Uterus (tissue), 4 donors: Measurements from ENCODE around the gene SPTSSA. TPM values are rescaled to one million over a fixed set of nuclear protein-coding genes. Genes with fewer than 3 reads are reported as not detected.
"Not testable (repeated sequence)": the region's sequence is repeated elsewhere in the genome, so short reads cannot be mapped to it uniquely, and the experiment has no call there.

Source experiments
- DNase-seq, 2 donors: peaks; one replicate each; pipeline ENCODE4 v3.0.0-alpha.2; 2019 to 2020
- H3K27ac ChIP-seq, 2 donors: fragments of 200-600 bp; sonication (generic); 1 replicate in 1 of 2; 2 replicates in 1 of 2; pipeline ENCODE4 v1.5.1; 2016 to 2018
- H3K27me3 ChIP-seq, 2 donors: fragments of 200-600 bp; sonication (generic); one replicate each; pipeline ENCODE4 v1.5.1; 2018 to 2019; ENCODE audit warnings: control low read depth in 1 of 2
- H3K36me3 ChIP-seq, 2 donors: fragments of 200-600 bp; sonication (generic); one replicate each; pipeline ENCODE4 v1.5.1; 2019; ENCODE audit warnings: control low read depth in 1 of 2
- H3K4me1 ChIP-seq, 2 donors: fragments of 200-600 bp; sonication (generic); one replicate each; pipeline ENCODE4 v1.5.1; 2018 to 2019; ENCODE audit warnings: control low read depth in 1 of 2
- H3K4me3 ChIP-seq, 2 donors: fragments of 200-600 bp; sonication (generic); 1 replicate in 1 of 2; 2 replicates in 1 of 2; pipeline ENCODE4 v1.5.1; 2018 to 2019; ENCODE audit warnings: mild to moderate bottlenecking in 1 of 2
- H3K9me3 ChIP-seq, 2 donors: fragments of 200-600 bp; sonication (generic); one replicate each; pipeline ENCODE4 v1.5.1; 2019; ENCODE audit warnings: control low read depth in 1 of 2
- CTCF ChIP-seq, 4 experiments: fragments of 200-600 bp in 2 of 4; fragments of 450-650 bp in 2 of 4; sonication (generic) in 2 of 4; IDR thresholded peaks; one replicate each; pipeline ENCODE4 v1.5.1; 2016 to 2019; ENCODE audit warnings: antibody characterized with exemption in 4 of 4, mild to moderate bottlenecking in 2 of 4, moderate library complexity in 1 of 4
- POLR2A ChIP-seq, 2 donors: fragments of 450-650 bp; IDR thresholded peaks; one replicate each; pipeline ENCODE4 v1.6.1; 2016; ENCODE audit warnings: antibody characterized with exemption in 2 of 2, mild to moderate bottlenecking in 1 of 2, moderate library complexity in 1 of 2
- intact Hi-C: fragments of 100-400 bp; cut with DNase I; formaldehyde crosslinking; loops from one replicate; pipeline ENCODE4 v1.15.1; 2023; ENCODE audit warnings: low total_unique reads
- total RNA-seq, 4 donors: library from RNA; depleted of rRNA in 3 of 4; stranded (reverse); fragments of >200 nt in 3 of 4; gene quantifications; one replicate each; pipeline versions ENCODE4 v1.1.0 to v1.2.4, GENCODE V29; 2014 to 2023
- donor health status: DM: yes; HTN: yes; CAD: no.

The SPTSSA gene
- total RNA-seq, 4 donors from 2014 or later, result 6.9 to 34.1 (median 28.4) TPM

DNA sequence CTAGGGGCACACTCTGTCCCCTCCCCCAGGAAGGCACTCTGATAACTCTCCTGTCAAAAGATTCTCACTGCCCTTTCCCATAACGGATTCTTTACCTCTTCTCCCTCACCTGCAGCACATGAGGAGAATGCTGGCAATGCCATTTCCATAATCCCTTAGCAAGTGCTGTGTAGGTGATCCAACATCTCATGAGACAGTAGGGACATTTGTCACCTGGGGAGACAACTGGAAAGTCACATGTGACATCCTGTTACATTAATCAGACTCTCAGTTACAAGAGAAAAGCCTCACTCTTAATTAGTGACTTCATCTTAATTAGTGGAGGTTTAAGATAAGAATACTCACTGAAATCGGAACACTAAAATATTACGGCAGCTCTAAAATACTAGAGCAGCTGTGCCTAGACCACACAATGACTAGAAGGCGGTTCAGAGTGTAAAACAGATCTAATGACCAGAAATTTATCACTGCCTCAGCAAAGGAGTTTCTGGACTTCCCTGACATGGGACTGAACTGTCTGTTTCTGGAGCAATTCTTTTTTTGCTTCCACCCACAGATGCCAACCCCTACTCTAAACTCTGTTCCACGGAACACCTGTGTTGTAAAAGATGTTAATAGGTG is 75.1 kb downstream of the SPTSSA start:
- no peak for DNase-seq
- H3K27me3 ChIP-seq, result no peaks in the 10 kb centered on the region
- no peak overlapping the region for H3K27ac ChIP-seq
- no peaks in the 10 kb centered on the region for H3K9me3 ChIP-seq
- H3K4me1 ChIP-seq, result no peaks in the 10 kb centered on the region
- TF ChIP-seq POLR2A (IDR thresholded peaks at IDR 0.05), result no peak
- no peak for TF ChIP-seq CTCF (IDR thresholded peaks at IDR 0.05)
- H3K4me3 ChIP-seq, result no peak overlapping the region
- H3K36me3 ChIP-seq, result no peaks in the 10 kb centered on the region
- intact Hi-C loops, result no loop called here

DNA sequence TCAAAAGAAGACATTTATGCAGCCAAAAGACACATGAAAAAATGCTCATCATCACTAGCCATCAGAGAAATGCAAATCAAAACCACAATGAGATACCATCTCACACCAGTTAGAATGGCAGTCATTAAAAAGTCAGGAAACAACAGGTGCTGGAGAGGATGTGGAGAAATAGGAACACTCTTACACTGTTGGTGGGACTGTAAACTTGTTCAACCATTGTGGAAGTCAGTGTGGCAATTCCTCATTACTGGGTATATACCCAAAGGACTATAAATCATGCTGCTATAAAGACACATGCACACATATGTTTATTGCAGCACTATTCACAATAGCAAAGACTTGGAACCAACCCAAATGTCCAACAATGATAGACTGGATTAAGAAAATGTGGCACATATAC is 76.2 kb downstream of the SPTSSA start:
- H3K4me1 ChIP-seq, H3K27ac ChIP-seq, DNase-seq, H3K4me3 ChIP-seq, H3K36me3 ChIP-seq, H3K27me3 ChIP-seq, intact Hi-C loops, H3K9me3 ChIP-seq: not testable (repeated sequence)

- Histone ChIP-seq H3K4me3 (no peak overlapping the region), H3K9me3 (no peaks in the 10 kb centered on the region), H3K4me1 (no peaks in the 10 kb centered on the region), H3K27ac (no peak overlapping the region), H3K27me3 (no peaks in the 10 kb centered on the region), H3K36me3 (no peaks in the 10 kb centered on the region)
- intact Hi-C loops, result no loop called here
- DNase-seq, result no peak
- TF ChIP-seq POLR2A (IDR thresholded peaks at IDR 0.05) (no peak), CTCF (IDR thresholded peaks at IDR 0.05) (no peak)
Measured at GRCh38 chr14:34383839-34384238, 78.2 kb downstream of the SPTSSA start.

Other genes starting within 250 kb of the SPTSSA start
- gene EAPP, start 77.5 kb upstream of the SPTSSA start, total RNA-seq, result 10 to 100 TPM; 36.1 to 68.8 (median 48.9) TPM
- 100 to 1,000 TPM in 1 of 4 donors, 10 to 100 TPM in 3; 22.8 to 357 (median 73.9) TPM for gene SNX6, start 167.9 kb upstream of the SPTSSA start, total RNA-seq